NK-92 (cell line): ENCODE results near the gene SNX21.

Experiments
- DNase-seq: peaks from one replicate; lab custom pipeline; 2025; ENCODE audit not compliant: unreplicated experiment; lab: John Stamatoyannopoulos, UW

Gene SNX21

GRCh38 chr20:45878076-45878761 lies 44.6 kb downstream of the SNX21 start:
- no peak for DNase-seq

- DNase-seq = peak; percentile 91
Measured at GRCh38 chr20:45880988-45881788, 47.6 kb downstream of the SNX21 start, which contains the start of gene ZSWIM1. ZSWIM1 (plus strand) TSS chr20:45881227; CDS start chr20:45882593, 1,366 bp downstream.

GRCh38 chr20:45882469-45883099 lies 49.0 kb downstream of the SNX21 start:
- DNase-seq = no peak

- DNase-seq = no peak
Measured at GRCh38 chr20:45883100-45883469, 49.5 kb downstream of the SNX21 start.

GRCh38 chr20:45886590-45887345 lies 53.2 kb downstream of the SNX21 start:
- no peak for DNase-seq

GRCh38 chr20:45887346-45887715 lies 53.7 kb downstream of the SNX21 start, which contains the start of gene SPATA25:
SPATA25 (minus strand) TSS chr20:45887622; CDS start chr20:45887590, 32 bp downstream.
- DNase-seq = no peak

- no peak for DNase-seq
Measured at GRCh38 chr20:45888681-45889080, 55.1 kb downstream of the SNX21 start.

- DNase-seq = no peak
Measured at GRCh38 chr20:45890077-45890984, 56.7 kb downstream of the SNX21 start.

- DNase-seq = no peak
Measured at GRCh38 chr20:45890985-45891983, 57.7 kb downstream of the SNX21 start, which contains the start of the genes CTSA and NEURL2. CTSA (plus strand) TSS chr20:45891335; CDS start chr20:45891569, 234 bp downstream. NEURL2 (minus strand) TSS chr20:45891208; CDS start chr20:45890991, 217 bp downstream.

- no peak for DNase-seq
Measured at GRCh38 chr20:45892049-45892825, 58.6 kb downstream of the SNX21 start.
